Subcutaneous abdominal adipose tissue (tissue), 5 donors: ENCODE data around the gene STAMBPL1.

Experiments used
- H3K27ac ChIP-seq: one replicate; pipeline ENCODE4 v1.7.0; 2013; ENCODE audit warnings: low read depth, mild to moderate bottlenecking, inconsistent platforms, low read length, moderate library complexity
- H3K27me3 ChIP-seq, 5 donors: one replicate each; pipeline ENCODE4 v1.7.0; 2013; ENCODE audit warnings: low read length in 5 of 5, inconsistent platforms in 1 of 5; ENCODE audit not compliant: control insufficient read depth in 5 of 5, insufficient read depth in 4 of 5
- H3K36me3 ChIP-seq, 5 donors: one replicate each; pipeline ENCODE4 v1.7.0; 2013; ENCODE audit warnings: low read length in 5 of 5; ENCODE audit not compliant: control insufficient read depth in 5 of 5, insufficient read depth in 5 of 5
- H3K4me1 ChIP-seq, 5 donors: one replicate each; pipeline ENCODE4 v1.7.0; 2013; ENCODE audit warnings: low read length in 5 of 5, mild to moderate bottlenecking in 3 of 5, moderate library complexity in 1 of 5; ENCODE audit not compliant: control insufficient read depth in 5 of 5, insufficient read depth in 5 of 5
- H3K4me3 ChIP-seq, 5 donors: one replicate each; pipeline ENCODE4 v1.7.0; 2013; ENCODE audit warnings: low read length in 5 of 5, low read depth in 1 of 5
- H3K9ac ChIP-seq, 5 donors: one replicate each; pipeline ENCODE4 v1.7.0; 2013; ENCODE audit warnings: low read length in 5 of 5, mild to moderate bottlenecking in 4 of 5, moderate library complexity in 3 of 5
- H3K9me3 ChIP-seq, 5 donors: one replicate each; pipeline ENCODE4 v1.7.0; 2013; ENCODE audit warnings: low read length in 5 of 5; ENCODE audit not compliant: control insufficient read depth in 5 of 5
- donor health status: healthy.
- donor health status: healthy.
- donor health status: healthy.
- donor health status: healthy.
- donor health status: healthy.

STAMBPL1 gene

DNA sequence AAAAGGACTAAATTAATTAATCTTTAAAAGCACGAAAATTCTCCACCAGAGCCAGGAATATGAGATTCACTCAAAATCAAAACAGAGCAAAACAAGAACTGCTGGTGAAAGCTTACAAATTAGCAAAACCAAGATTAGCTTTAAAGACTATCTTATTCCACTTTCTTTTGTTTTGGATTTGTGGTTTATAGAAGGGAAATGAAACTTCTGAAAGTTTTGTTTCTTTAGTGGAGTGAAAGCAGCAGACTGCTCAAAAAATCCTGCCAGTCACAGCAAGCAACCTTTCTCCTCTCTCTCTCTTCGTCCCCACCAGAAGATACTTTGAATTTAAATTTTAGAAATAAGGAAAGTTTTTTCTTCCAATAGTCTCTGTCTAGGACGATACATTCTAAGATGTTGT lies 64.8 kb downstream of the STAMBPL1 start:
- Histone ChIP-seq H3K4me3 (no peak overlapping the region), H3K9ac (no peak overlapping the region), H3K27ac (no peak overlapping the region), H3K9me3 (no peaks in the 10 kb centered on the region), H3K27me3 (no peaks in the 10 kb centered on the region), H3K36me3 (peaks cover 0 to 27% (median 16%) of the 10 kb centered on the region in 5 donors), H3K4me1 (no peaks in the 10 kb centered on the region)

- no peak overlapping the region for H3K4me3 ChIP-seq
- H3K9me3 ChIP-seq: no peaks in the 10 kb centered on the region
- no peak overlapping the region for H3K9ac ChIP-seq
- H3K27me3 ChIP-seq: no peaks in the 10 kb centered on the region
- no peak overlapping the region for H3K27ac ChIP-seq
- H3K36me3 ChIP-seq: peaks cover 0 to 17% (median 7%) of the 10 kb centered on the region in 5 donors
- peaks cover 0 to 12% (median 3%) of the 10 kb centered on the region in 5 donors for H3K4me1 ChIP-seq
Observed at GRCh38 chr10:88946200-88946599, 66.2 kb downstream of the STAMBPL1 start.

- H3K36me3 ChIP-seq: peaks cover 0 to 10% (median 5%) of the 10 kb centered on the region in 5 donors
- H3K9me3 ChIP-seq: no peaks in the 10 kb centered on the region
- H3K27ac ChIP-seq: no peak overlapping the region
- H3K4me3 ChIP-seq: no peak overlapping the region
- no peak overlapping the region for H3K9ac ChIP-seq
- peaks cover 0 to 19% (median 8%) of the 10 kb centered on the region in 5 donors for H3K4me1 ChIP-seq
- H3K27me3 ChIP-seq: no peaks in the 10 kb centered on the region
Observed at GRCh38 chr10:88946965-88947590, 67.0 kb downstream of the STAMBPL1 start.

- Histone ChIP-seq H3K27ac (no peak overlapping the region), H3K9me3 (no peaks in the 10 kb centered on the region), H3K36me3 (peaks cover 0 to under 1% (median 0%) of the 10 kb centered on the region in 5 donors), H3K4me3 (no peak overlapping the region), H3K4me1 (peaks cover 0 to 31% (median 18%) of the 10 kb centered on the region in 5 donors), H3K9ac (no peak overlapping the region), H3K27me3 (no peaks in the 10 kb centered on the region)
Observed at GRCh38 chr10:88949051-88949450, 69.0 kb downstream of the STAMBPL1 start.

DNA sequence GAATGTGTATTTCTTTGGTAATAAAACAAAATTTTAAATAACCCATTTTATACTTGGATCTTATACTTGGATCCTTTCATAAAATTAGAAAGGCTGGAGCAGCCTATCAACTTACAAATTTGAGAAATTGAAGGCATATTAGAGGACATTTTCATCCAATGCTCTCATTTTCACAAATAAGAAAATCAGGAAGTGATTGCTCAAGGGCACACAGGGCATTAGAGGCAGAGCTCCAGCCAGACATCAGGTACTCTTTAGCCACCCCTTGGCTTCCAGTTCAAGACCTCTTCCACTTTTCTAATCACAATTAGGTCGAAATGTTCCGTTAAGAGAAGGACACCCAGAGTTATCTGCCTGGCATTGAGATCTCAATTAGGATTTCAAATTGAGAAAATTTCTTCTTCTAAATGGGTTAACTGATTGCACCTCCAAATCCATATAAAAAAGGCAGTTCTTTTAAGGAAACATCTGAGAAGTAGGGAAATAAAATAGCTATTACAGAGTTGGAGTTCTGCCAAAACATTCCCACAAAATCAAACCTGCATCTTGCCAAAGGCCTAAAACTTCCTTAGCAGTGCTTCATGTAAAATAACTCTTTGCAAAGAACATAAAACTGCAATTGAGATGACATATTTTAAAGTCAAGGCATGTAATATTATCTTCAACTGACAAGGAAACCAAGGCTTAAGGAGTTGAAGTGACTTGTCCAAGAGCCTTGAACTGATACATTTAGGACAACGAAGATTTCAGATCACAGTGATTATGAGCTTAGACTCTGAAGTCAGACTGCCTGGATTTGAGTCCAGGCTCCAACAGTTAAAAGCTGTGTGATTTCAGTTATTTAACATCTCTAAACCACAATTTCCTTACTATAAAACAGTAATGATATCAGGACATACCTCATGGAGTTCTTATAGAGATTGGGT lies 70.1 kb downstream of the STAMBPL1 start:
- Histone ChIP-seq H3K36me3 (no peaks in the 10 kb centered on the region), H3K27me3 (no peaks in the 10 kb centered on the region), H3K9ac (no peak overlapping the region), H3K4me1 (peaks cover 0 to 31% (median 18%) of the 10 kb centered on the region in 5 donors), H3K9me3 (no peaks in the 10 kb centered on the region), H3K4me3 (peak overlapping the region in 2 of 5 donors; percentile 22 to 49), H3K27ac (peak overlapping the region; percentile 76)

GRCh38 chr10:88952647-88953111 lies 72.6 kb downstream of the STAMBPL1 start, which contains the start of gene ACTA2:
Gene ACTA2 (minus strand): TSS chr10:88952773. CDS start chr10:88948930, 3,843 bp downstream.
- Histone ChIP-seq H3K36me3 (no peaks in the 10 kb centered on the region), H3K27me3 (no peaks in the 10 kb centered on the region), H3K4me1 (peaks cover 0 to 31% (median 18%) of the 10 kb centered on the region in 5 donors), H3K9me3 (no peaks in the 10 kb centered on the region), H3K4me3 (peak within 1 kb of the TSS; percentile 21 to 46 (median 32)), H3K9ac (no peak within 1 kb of the TSS), H3K27ac (peak within 1 kb of the TSS; percentile 13)

GRCh38 chr10:88953662-88954061 lies 73.6 kb downstream of the STAMBPL1 start:
- no peak overlapping the region for H3K4me3 ChIP-seq
- H3K27me3 ChIP-seq: no peaks in the 10 kb centered on the region
- no peak overlapping the region for H3K9ac ChIP-seq

DNA sequence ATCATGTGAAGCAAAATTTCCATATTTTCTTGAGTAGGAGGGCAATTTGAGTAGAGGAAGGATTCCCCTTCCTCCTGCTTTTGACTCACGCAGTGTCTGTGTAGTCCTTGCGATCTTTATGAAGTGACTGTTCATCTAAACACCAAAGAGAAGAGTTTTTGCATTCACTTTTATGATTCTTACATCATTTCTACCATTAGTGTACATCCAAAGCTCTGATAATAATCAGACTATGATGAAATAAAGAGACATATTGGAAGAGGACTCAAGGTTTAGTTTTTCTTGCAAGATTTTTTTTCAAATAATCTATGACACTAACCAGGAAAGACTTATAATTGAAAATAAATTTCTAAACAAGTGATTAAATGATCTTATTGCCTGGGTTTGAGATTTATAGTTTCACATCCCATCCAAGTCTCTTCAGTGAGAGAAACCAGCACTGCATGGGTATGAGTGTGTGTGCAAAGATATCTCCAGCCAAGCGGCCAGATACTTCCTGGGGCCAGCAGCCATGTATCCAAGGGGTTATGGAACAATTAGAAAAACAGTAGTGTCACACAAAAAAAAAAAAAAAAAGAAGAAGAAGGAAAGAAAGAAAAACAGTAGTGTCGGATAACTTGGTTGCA lies 74.5 kb downstream of the STAMBPL1 start:
- H3K4me3 ChIP-seq: no peak overlapping the region
- H3K4me1 ChIP-seq: peaks cover 0 to 31% (median 18%) of the 10 kb centered on the region in 5 donors
- H3K27me3 ChIP-seq: no peaks in the 10 kb centered on the region
- no peaks in the 10 kb centered on the region for H3K9me3 ChIP-seq
- no peak overlapping the region for H3K27ac ChIP-seq
- H3K36me3 ChIP-seq: no peaks in the 10 kb centered on the region
- no peak overlapping the region for H3K9ac ChIP-seq

More at GRCh38 chr10:88953662-88954061, 73.6 kb downstream of the STAMBPL1 start:
- Histone ChIP-seq H3K4me1 (peaks cover 0 to 31% (median 18%) of the 10 kb centered on the region in 5 donors), H3K9me3 (no peaks in the 10 kb centered on the region), H3K36me3 (no peaks in the 10 kb centered on the region), H3K27ac (no peak overlapping the region)

DNA sequence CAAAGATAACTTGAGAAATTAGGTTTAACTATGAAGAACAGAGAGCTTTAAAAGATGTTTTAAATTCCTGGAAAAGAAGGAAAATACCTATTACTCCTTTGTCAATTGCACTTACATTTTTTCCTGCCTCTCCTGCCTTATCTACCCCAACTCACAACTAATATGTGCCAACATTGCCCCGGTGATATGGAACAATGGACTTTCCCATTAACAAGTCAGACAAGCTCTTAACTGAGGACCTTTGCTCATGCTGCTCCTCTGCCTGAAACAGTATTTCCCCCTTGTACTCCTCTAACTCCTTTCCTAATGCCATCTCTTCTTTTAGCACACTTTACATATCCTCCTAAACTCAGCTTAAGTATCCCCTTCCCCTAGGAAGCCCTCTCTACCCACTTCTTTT lies 77.3 kb downstream of the STAMBPL1 start:
- Histone ChIP-seq H3K27ac (no peak overlapping the region), H3K36me3 (no peaks in the 10 kb centered on the region), H3K27me3 (no peaks in the 10 kb centered on the region), H3K4me3 (no peak overlapping the region), H3K9me3 (no peaks in the 10 kb centered on the region), H3K9ac (no peak overlapping the region), H3K4me1 (peaks cover 0 to 13% (median 9%) of the 10 kb centered on the region in 5 donors)
